ENCODE data around the gene AOPEP.

Gene AOPEP

DNA sequence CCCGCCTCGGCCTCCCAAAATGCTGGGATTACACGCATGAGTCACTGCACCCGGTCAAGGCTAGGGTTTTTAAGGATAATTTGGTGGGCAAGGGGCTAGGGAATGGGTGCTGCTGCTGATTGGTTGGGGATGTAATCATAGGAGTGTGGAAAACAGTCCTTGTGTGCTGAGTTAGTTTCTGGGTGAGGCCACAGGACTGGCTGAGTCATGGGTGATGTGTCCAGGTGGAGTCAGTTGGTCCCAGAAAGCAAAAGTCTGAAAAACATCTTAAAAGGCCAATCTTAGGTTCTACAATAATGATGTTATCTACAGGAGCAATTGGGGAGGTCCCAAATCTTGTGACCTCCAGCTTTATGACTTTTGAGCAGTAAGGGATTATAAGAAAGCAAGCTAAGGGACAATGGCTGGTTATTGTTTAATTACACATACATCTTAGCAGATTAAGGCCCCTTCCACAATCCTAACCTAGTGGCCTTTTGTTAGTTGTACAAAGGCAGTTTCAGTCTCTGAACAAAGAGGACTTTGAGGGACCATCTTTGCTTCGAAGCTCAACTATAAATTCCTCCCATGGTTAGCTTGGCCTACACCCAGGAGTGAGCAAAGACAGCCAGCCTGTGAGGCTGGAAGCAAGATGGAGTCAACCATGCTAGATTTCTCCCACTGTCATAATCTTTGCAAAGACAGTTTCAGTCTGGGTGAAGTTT, 5.5 kb upstream of the AOPEP start:
- no peak for TF ChIP-seq CTCF (IDR thresholded peaks at IDR 0.05; ENCODE audit: low read depth, low read length, poor library complexity, severe bottlenecking)
- no peak for TF ChIP-seq EZH2phosphoT487 (IDR thresholded peaks at IDR 0.05; ENCODE audit: borderline replicate concordance, low read length)
- H3K36me3 ChIP-seq (ENCODE audit: control insufficient read depth, low read length) = no peaks in the 10 kb centered on the region
- no peaks in the 10 kb centered on the region for H4K20me1 ChIP-seq (ENCODE audit: control insufficient read depth, insufficient read depth, low read depth, low read length)
- no peak overlapping the region for H3K4me2 ChIP-seq (ENCODE audit: low read length)
- no peak overlapping the region for H3K27ac ChIP-seq (ENCODE audit: low read depth, low read length)
- H3K4me3 ChIP-seq (ENCODE audit: low read length) = no peak overlapping the region
- peaks cover 3% of the 10 kb centered on the region; the same call in 1 of the 2 replicates for H3K9me3 ChIP-seq (ENCODE audit: control insufficient read depth, insufficient read depth, low read length)
- H3F3A ChIP-seq (ENCODE audit: control insufficient read depth, insufficient read depth) = no peaks in the 10 kb centered on the region
- no peaks in the 10 kb centered on the region for H3K79me2 ChIP-seq (ENCODE audit: control insufficient read depth, low read length)
- peaks cover 2% of the 10 kb centered on the region for H3K4me1 ChIP-seq (ENCODE audit: control insufficient read depth, low read length)
- H3K27me3 ChIP-seq (ENCODE audit: control insufficient read depth, low read length) = peaks cover 3% of the 10 kb centered on the region; the same call in 1 of the 2 replicates
- no peaks in the 10 kb centered on the region for H3K9me2 ChIP-seq (replicated peaks; ENCODE audit: control insufficient read depth, low read length)

- no peak overlapping the region for H3K4me2 ChIP-seq (ENCODE audit: low read length)
- H3K79me2 ChIP-seq (ENCODE audit: control insufficient read depth, low read length) = peaks cover 2% of the 10 kb centered on the region
- H3F3A ChIP-seq (ENCODE audit: control insufficient read depth, insufficient read depth) = no peaks in the 10 kb centered on the region
- no peaks in the 10 kb centered on the region for H3K27me3 ChIP-seq (ENCODE audit: control insufficient read depth, low read length)
- H3K9me2 ChIP-seq (replicated peaks; ENCODE audit: control insufficient read depth, low read length) = no peaks in the 10 kb centered on the region
- no peak overlapping the region for H3K27ac ChIP-seq (ENCODE audit: low read depth, low read length)
- no peaks in the 10 kb centered on the region for H4K20me1 ChIP-seq (ENCODE audit: control insufficient read depth, insufficient read depth, low read depth, low read length)
- TF ChIP-seq EZH2phosphoT487 (IDR thresholded peaks at IDR 0.05; ENCODE audit: borderline replicate concordance, low read length) (no peak), CTCF (IDR thresholded peaks at IDR 0.05; ENCODE audit: low read depth, low read length, poor library complexity, severe bottlenecking) (no peak)
- peaks cover 5% of the 10 kb centered on the region for H3K4me1 ChIP-seq (ENCODE audit: control insufficient read depth, low read length)
- H3K9me3 ChIP-seq (ENCODE audit: control insufficient read depth, insufficient read depth, low read length) = peaks cover 3% of the 10 kb centered on the region; the same call in 1 of the 2 replicates
- H3K36me3 ChIP-seq (ENCODE audit: control insufficient read depth, low read length) = no peaks in the 10 kb centered on the region; the same call in 1 of the 2 replicates
- H3K4me3 ChIP-seq (ENCODE audit: low read length) = no peak overlapping the region
Measured at GRCh38 chr9:94721754-94722153, 4.7 kb upstream of the AOPEP start.

DNA sequence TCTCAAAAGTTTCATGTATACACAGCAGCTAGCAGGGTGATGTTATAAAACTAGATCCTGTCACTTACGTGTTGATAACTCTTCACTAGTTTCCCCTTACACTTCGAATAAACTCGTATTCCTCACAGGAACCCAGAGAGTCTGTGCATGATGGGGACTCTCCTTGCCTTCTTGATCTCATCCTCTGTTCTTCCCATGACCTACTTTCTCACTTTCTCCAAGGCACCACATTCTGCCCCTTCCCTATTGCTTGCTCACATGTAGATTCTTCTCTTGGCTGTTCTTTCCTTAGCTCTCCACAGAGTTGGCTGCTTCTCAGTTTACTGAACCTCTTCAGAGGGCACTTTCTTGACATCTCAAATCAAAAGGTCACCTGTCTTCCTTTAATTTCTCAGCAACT, 1.2 kb upstream of the AOPEP start:
- no peaks in the 10 kb centered on the region for H3K9me2 ChIP-seq (replicated peaks; ENCODE audit: control insufficient read depth, low read length)
- no peaks in the 10 kb centered on the region for H3F3A ChIP-seq (ENCODE audit: control insufficient read depth, insufficient read depth)
- H3K4me2 ChIP-seq (ENCODE audit: low read length) = no peak overlapping the region
- no peaks in the 10 kb centered on the region for H3K9me3 ChIP-seq (ENCODE audit: control insufficient read depth, insufficient read depth, low read length)
- H3K27ac ChIP-seq (ENCODE audit: low read depth, low read length) = no peak overlapping the region
- no peaks in the 10 kb centered on the region; the same call in 1 of the 2 replicates for H3K36me3 ChIP-seq (ENCODE audit: control insufficient read depth, low read length)
- H3K4me1 ChIP-seq (ENCODE audit: control insufficient read depth, low read length) = peaks cover 13% of the 10 kb centered on the region
- TF ChIP-seq CTCF (IDR thresholded peaks at IDR 0.05; ENCODE audit: low read depth, low read length, poor library complexity, severe bottlenecking) = no peak
- no peak for TF ChIP-seq EZH2phosphoT487 (IDR thresholded peaks at IDR 0.05; ENCODE audit: borderline replicate concordance, low read length)
- H3K4me3 ChIP-seq (ENCODE audit: low read length) = no peak overlapping the region
- no peaks in the 10 kb centered on the region for H4K20me1 ChIP-seq (ENCODE audit: control insufficient read depth, insufficient read depth, low read depth, low read length)
- H3K27me3 ChIP-seq (ENCODE audit: control insufficient read depth, low read length) = no peaks in the 10 kb centered on the region
- H3K79me2 ChIP-seq (ENCODE audit: control insufficient read depth, low read length) = peaks cover 31% of the 10 kb centered on the region

Data from DOHH2 (cell line).